KMS-11 (cell line): ENCODE results near the gene TM6SF1.

Experiments used
- H2AFZ ChIP-seq: fragments of 200-600 bp; sonication (generic); 2 replicates; pipeline ENCODE4 v1.6.1; 2016; ENCODE audit warnings: antibody characterized with exemption, mixed run types, low read depth
- H3K27ac ChIP-seq: fragments of 200-600 bp; sonication (generic); 2 replicates; pipeline ENCODE4 v1.6.1; 2016; ENCODE audit warnings: mild to moderate bottlenecking, mixed run types
- H3K27me3 ChIP-seq: fragments of 200-600 bp; sonication (generic); 2 replicates; pipeline ENCODE4 v1.6.1; 2017; ENCODE audit warnings: mild to moderate bottlenecking, low read depth, mixed run types, moderate library complexity; ENCODE audit not compliant: insufficient read depth
- H3K36me3 ChIP-seq: fragments of 200-600 bp; sonication (generic); 2 replicates; pipeline ENCODE4 v1.6.1; 2017; ENCODE audit warnings: mild to moderate bottlenecking, mixed run types; ENCODE audit not compliant: insufficient read depth
- H3K4me1 ChIP-seq: fragments of 200-600 bp; sonication (generic); 2 replicates; pipeline ENCODE4 v1.6.1; 2016; ENCODE audit warnings: mild to moderate bottlenecking, low read depth, mixed run types; ENCODE audit not compliant: poor library complexity, severe bottlenecking
- H3K4me2 ChIP-seq: fragments of 200-600 bp; sonication (generic); 2 replicates; pipeline ENCODE4 v1.7.0; 2016; ENCODE audit warnings: mild to moderate bottlenecking, mixed run types
- H3K4me3 ChIP-seq: fragments of 200-600 bp; sonication (generic); IDR thresholded peaks from 2 replicates; pipeline ENCODE4 v1.6.1; 2017; ENCODE audit warnings: low read depth, low read length, mixed read lengths; ENCODE audit not compliant: insufficient read depth
- H3K79me2 ChIP-seq: fragments of 200-600 bp; sonication (generic); 2 replicates; pipeline ENCODE4 v1.6.1; 2016; ENCODE audit warnings: low read depth, mixed run types; ENCODE audit not compliant: insufficient read depth
- H3K9ac ChIP-seq: fragments of 200-600 bp; sonication (generic); 2 replicates; pipeline ENCODE4 v1.6.1; 2016; ENCODE audit warnings: mild to moderate bottlenecking, mixed run types
- H4K20me1 ChIP-seq: fragments of 200-600 bp; sonication (generic); 2 replicates; pipeline ENCODE4 v1.6.1; 2016; ENCODE audit warnings: mild to moderate bottlenecking, mixed run types; ENCODE audit not compliant: insufficient read depth
- CTCF ChIP-seq: fragments of 200-600 bp; sonication (generic); conservative IDR thresholded peaks from 2 replicates; pipeline ENCODE4 v1.6.1; 2017; ENCODE audit warnings: low read depth, mild to moderate bottlenecking, antibody characterized with exemption, low read length, moderate library complexity, mixed read lengths

The TM6SF1 gene

GRCh38 chr15:83119968-83120581 is 12.6 kb downstream of the TM6SF1 start:
- H3K27ac ChIP-seq = no peak overlapping the region
- H3K4me3 ChIP-seq = no peak overlapping the region
- no peak for TF ChIP-seq CTCF

DNA sequence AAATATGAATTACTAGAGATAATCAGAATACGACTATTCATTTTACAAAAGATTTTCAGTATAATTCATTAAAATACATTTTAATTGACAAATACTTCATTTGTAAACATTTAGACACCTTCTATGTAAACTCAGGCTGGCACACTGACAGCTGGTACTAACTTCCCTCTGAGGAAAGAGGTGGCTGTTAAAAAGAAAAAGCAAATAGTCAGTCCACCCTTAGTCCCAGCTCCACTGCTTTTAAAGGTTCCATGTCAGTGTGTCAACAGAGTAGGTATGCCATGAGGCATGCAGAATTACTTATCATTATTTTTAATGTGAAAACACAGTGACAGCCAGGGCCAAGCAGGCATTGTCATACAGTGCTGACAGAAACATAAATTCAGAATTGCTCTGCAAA is 16.1 kb downstream of the TM6SF1 start:
- Histone ChIP-seq H3K4me3 (no peak overlapping the region), H3K79me2 (no peaks in the 10 kb centered on the region), H3K36me3 (no peaks in the 10 kb centered on the region), H3K4me2 (no peak overlapping the region), H4K20me1 (no peaks in the 10 kb centered on the region), H3K9ac (no peak overlapping the region), H3K27ac (no peak overlapping the region), H3K4me1 (no peaks in the 10 kb centered on the region), H3K27me3 (no peaks in the 10 kb centered on the region), H2AFZ (no peak overlapping the region)
- no peak for TF ChIP-seq CTCF

More at GRCh38 chr15:83119968-83120581, 12.6 kb downstream of the TM6SF1 start:
- Histone ChIP-seq H3K9ac (no peak overlapping the region), H3K36me3 (no peaks in the 10 kb centered on the region), H4K20me1 (no peaks in the 10 kb centered on the region), H3K27me3 (no peaks in the 10 kb centered on the region), H2AFZ (no peak overlapping the region), H3K4me2 (no peak overlapping the region), H3K4me1 (no peaks in the 10 kb centered on the region), H3K79me2 (no peaks in the 10 kb centered on the region)

- Histone ChIP-seq H3K9ac (no peak overlapping the region), H4K20me1 (no peaks in the 10 kb centered on the region), H3K4me2 (no peak overlapping the region), H2AFZ (no peak overlapping the region), H3K79me2 (no peaks in the 10 kb centered on the region), H3K4me1 (no peaks in the 10 kb centered on the region), H3K27me3 (no peaks in the 10 kb centered on the region; the same call in 1 of the 2 replicates), H3K36me3 (no peaks in the 10 kb centered on the region), H3K27ac (no peak overlapping the region), H3K4me3 (no peak overlapping the region)
- no peak for TF ChIP-seq CTCF
Observed at GRCh38 chr15:83127547-83128150, 20.2 kb downstream of the TM6SF1 start.

DNA sequence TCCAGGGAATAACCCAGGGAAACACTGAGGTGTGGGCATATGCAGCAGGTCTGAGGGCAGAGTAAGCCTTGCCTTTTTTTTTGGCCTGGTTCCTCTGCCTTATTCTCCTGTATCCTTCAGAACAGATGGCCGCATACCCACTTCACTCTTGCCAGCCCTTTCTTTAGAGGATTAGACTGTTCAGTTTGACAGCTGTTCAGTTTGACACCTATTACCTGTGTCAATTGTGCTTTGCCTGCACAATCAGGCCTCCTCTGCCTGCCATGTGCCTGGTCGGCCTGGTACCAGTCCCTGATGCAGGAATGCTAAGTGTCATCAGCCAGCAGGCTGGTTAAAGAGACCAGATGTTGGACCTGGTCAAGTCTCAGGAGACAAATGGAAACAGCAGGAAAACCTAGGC is 22.3 kb downstream of the TM6SF1 start:
- Histone ChIP-seq H4K20me1 (no peaks in the 10 kb centered on the region), H3K4me1 (no peaks in the 10 kb centered on the region), H3K36me3 (no peaks in the 10 kb centered on the region), H2AFZ (no peak overlapping the region), H3K9ac (no peak overlapping the region), H3K79me2 (no peaks in the 10 kb centered on the region), H3K27ac (no peak overlapping the region), H3K4me2 (no peak overlapping the region), H3K27me3 (no peaks in the 10 kb centered on the region; the same call in 1 of the 2 replicates), H3K4me3 (no peak overlapping the region)
- no peak for TF ChIP-seq CTCF
